ENCODE measurements around the gene GEMIN7. TPM values are rescaled to one million over a fixed set of nuclear protein-coding genes. Genes with fewer than 3 reads are reported as not detected.

The GEMIN7 gene
- total and polyA plus RNA-seq, 2 of the 4 experiments (the other 2 are of a cell fraction), result 27.2 to 53.0 TPM

GRCh38 chr19:45068041-45068440 lies 11.0 kb upstream of the GEMIN7 start:
- Histone ChIP-seq H3K56ac (ENCODE audit: extremely low read depth, insufficient read depth, low read length) (no peak overlapping the region), H4K5ac (ENCODE audit: low read depth, low read length) (no peak overlapping the region), H2AFZ (replicated peaks; ENCODE audit: low read length, poor library complexity) (no peak overlapping the region), H4K20me1 (ENCODE audit: insufficient read depth, low read length) (peaks cover 5% of the 10 kb centered on the region; the same call in 1 of the 2 replicates), H3K4me3 (ENCODE audit: insufficient read depth, low read depth, low read length) (no peak overlapping the region), H4K91ac (ENCODE audit: insufficient read depth, low read depth, low read length) (no peak overlapping the region), H3K23ac (ENCODE audit: low read depth, low read length) (no peak overlapping the region), H3K4me2 (ENCODE audit: low read depth, low read length) (no peak overlapping the region), H3K36me3 (ENCODE audit: control insufficient read depth, insufficient read depth, low read length) (peaks cover 67% of the 10 kb centered on the region), H3K79me1 (ENCODE audit: low read depth in 1 of 2, low read length in 2 of 2) (peaks cover 4 to 15% of the 10 kb centered on the region in 2 experiments; a peak in 3 of 4 replicates), H2AK5ac (ENCODE audit: low read depth, low read length) (no peak overlapping the region), H3K27ac (ENCODE audit: insufficient read depth, low read length) (no peak overlapping the region), H2BK5ac (ENCODE audit: low read depth, low read length, poor library complexity, severe bottlenecking) (no peak overlapping the region), H2BK120ac (ENCODE audit: low read depth, low read length) (no peak overlapping the region), H3K9me3 (ENCODE audit: control insufficient read depth, insufficient read depth, low read length) (no peaks in the 10 kb centered on the region), H2AK9ac (replicated peaks; ENCODE audit: low read depth, low read length, poor library complexity) (no peak overlapping the region), H2BK20ac (ENCODE audit: low read depth, low read length) (no peak overlapping the region), H3K27me3 (ENCODE audit: control insufficient read depth, insufficient read depth, low read length) (no peaks in the 10 kb centered on the region), H3K14ac (replicated peaks; ENCODE audit: low read depth, low read length) (no peak overlapping the region), H3K4me1 (ENCODE audit: control insufficient read depth, insufficient read depth, low read length) (no peaks in the 10 kb centered on the region), H3K9ac (ENCODE audit: low read depth, low read length) (no peak overlapping the region), H3K18ac (ENCODE audit: low read depth, low read length) (no peak overlapping the region), H3K4ac (ENCODE audit: low read depth, low read length) (no peak overlapping the region), H2BK15ac (ENCODE audit: low read depth, low read length) (no peak overlapping the region), H3K9me1 (ENCODE audit: insufficient read depth, low read length) (no peaks in the 10 kb centered on the region), H4K8ac (ENCODE audit: low read depth in 2 of 2, low read length in 2 of 2) (no peak overlapping the region)
- ATAC-seq (ENCODE audit: low read depth) (no peak), DNase-seq (no peak)
- intact Hi-C loops (cut with micrococcal nuclease) (no loop called here), dilution Hi-C loops (cut with HindIII; ENCODE audit: low sequenced_read_pairs, unreplicated experiment) (no loop called here), in situ Hi-C loops (cut with MboI; ENCODE audit: low sequenced_read_pairs) (no loop called here)
- TF ChIP-seq NFE2L2 (IDR thresholded peaks at IDR 0.05; ENCODE audit: low read depth, low read length) (no peak), MXI1 (IDR thresholded peaks at IDR 0.05; ENCODE audit: borderline replicate concordance, low read depth, low read length) (no peak), BHLHE40 (IDR thresholded peaks at IDR 0.05; ENCODE audit: low read depth, low read length) (no peak), SMC3 (IDR thresholded peaks at IDR 0.05; ENCODE audit: low read depth, low read length) (no peak), RCOR1 (IDR thresholded peaks at IDR 0.05; ENCODE audit: insufficient replicate concordance, low read length) (no peak), MAZ (IDR thresholded peaks at IDR 0.05; ENCODE audit: borderline replicate concordance, low read depth, low read length) (no peak), MAFK (IDR thresholded peaks at IDR 0.05; ENCODE audit: low read depth, low read length) (no peak), RFX5 (IDR thresholded peaks at IDR 0.05; ENCODE audit: low read depth, low read length) (no peak), CTCF (conservative IDR thresholded peaks at IDR 0.05; ENCODE audit: low read depth, low read length) (no peak), RAD21 (IDR thresholded peaks at IDR 0.05; ENCODE audit: low read length) (no peak), CHD1 (IDR thresholded peaks at IDR 0.05; ENCODE audit: low read depth, low read length) (no peak), USF2 (IDR thresholded peaks at IDR 0.05; ENCODE audit: low read depth, low read length) (no peak), FOS (IDR thresholded peaks at IDR 0.05; ENCODE audit: low read depth, low read length) (no peak), CEBPB (IDR thresholded peaks at IDR 0.05; ENCODE audit: low read depth, low read length) (no peak), POLR2A (IDR thresholded peaks at IDR 0.05; ENCODE audit: low read depth, low read length) (no peak), ELK1 (IDR thresholded peaks at IDR 0.05; ENCODE audit: borderline replicate concordance, low read depth, low read length) (no peak)
- BruUV-seq (replicated peaks), result no TSS peak
- 100% methylated on average over 1 of the region's 10 CpGs; no CpG with 5 or more reads in 1 of the 2 experiments for WGBS, 2 experiments (ENCODE audit: extremely low coverage in 2 of 2, insufficient read length in 1 of 2)
- CTCF ChIA-PET, result interaction anchor here (1.5 kb wide), 1 partner anchor 8 kb away, joined by 3 read pairs; no protein-coding TSS in a partner anchor
- POLR2A ChIA-PET (ENCODE audit: unreplicated experiment), result no interaction called here
